HL-60 (cell line): ENCODE results near the gene ROCK1.

ENCODE experiments used
- POLR2AphosphoS5 ChIP-seq: IDR thresholded peaks from 2 replicates; pipeline ENCODE4 v1.6.1; 2012; ENCODE audit warnings: low read depth
- TF ChIP-seq, protein P1 (sequence below): IDR thresholded peaks from one replicate; pipeline ENCODE4 v1.5.1; 2011; ENCODE audit warnings: low read length, control low read depth, inconsistent platforms; ENCODE audit not compliant: insufficient read depth
- TF ChIP-seq, protein P2 (sequence below): IDR thresholded peaks from 2 replicates; pipeline ENCODE4 v1.6.1; 2012; ENCODE audit warnings: low read depth; ENCODE audit not compliant: insufficient replicate concordance

DNA sequence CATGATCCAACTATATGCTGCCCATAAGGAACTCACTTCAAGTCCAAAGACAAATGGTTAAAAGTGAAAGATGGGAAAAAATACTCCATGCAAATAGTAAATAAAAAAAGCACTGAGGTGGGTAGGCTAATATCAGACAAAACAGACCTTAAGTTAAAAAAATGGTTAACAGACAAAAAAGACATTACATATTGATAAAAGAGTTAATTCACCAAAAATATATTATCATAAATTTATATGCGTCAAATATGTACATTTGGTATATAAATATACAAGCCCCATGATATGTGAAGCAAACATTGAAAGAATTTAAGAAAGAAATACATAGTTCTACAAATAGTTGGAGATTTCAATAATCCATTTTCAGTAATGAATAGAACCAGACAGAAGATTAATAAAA lies 31.0 kb downstream of the ROCK1 start:
- TF ChIP-seq, protein P1, sequence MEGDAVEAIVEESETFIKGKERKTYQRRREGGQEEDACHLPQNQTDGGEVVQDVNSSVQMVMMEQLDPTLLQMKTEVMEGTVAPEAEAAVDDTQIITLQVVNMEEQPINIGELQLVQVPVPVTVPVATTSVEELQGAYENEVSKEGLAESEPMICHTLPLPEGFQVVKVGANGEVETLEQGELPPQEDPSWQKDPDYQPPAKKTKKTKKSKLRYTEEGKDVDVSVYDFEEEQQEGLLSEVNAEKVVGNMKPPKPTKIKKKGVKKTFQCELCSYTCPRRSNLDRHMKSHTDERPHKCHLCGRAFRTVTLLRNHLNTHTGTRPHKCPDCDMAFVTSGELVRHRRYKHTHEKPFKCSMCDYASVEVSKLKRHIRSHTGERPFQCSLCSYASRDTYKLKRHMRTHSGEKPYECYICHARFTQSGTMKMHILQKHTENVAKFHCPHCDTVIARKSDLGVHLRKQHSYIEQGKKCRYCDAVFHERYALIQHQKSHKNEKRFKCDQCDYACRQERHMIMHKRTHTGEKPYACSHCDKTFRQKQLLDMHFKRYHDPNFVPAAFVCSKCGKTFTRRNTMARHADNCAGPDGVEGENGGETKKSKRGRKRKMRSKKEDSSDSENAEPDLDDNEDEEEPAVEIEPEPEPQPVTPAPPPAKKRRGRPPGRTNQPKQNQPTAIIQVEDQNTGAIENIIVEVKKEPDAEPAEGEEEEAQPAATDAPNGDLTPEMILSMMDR: no peak
- no peak for TF ChIP-seq POLR2AphosphoS5
- TF ChIP-seq, protein P2, sequence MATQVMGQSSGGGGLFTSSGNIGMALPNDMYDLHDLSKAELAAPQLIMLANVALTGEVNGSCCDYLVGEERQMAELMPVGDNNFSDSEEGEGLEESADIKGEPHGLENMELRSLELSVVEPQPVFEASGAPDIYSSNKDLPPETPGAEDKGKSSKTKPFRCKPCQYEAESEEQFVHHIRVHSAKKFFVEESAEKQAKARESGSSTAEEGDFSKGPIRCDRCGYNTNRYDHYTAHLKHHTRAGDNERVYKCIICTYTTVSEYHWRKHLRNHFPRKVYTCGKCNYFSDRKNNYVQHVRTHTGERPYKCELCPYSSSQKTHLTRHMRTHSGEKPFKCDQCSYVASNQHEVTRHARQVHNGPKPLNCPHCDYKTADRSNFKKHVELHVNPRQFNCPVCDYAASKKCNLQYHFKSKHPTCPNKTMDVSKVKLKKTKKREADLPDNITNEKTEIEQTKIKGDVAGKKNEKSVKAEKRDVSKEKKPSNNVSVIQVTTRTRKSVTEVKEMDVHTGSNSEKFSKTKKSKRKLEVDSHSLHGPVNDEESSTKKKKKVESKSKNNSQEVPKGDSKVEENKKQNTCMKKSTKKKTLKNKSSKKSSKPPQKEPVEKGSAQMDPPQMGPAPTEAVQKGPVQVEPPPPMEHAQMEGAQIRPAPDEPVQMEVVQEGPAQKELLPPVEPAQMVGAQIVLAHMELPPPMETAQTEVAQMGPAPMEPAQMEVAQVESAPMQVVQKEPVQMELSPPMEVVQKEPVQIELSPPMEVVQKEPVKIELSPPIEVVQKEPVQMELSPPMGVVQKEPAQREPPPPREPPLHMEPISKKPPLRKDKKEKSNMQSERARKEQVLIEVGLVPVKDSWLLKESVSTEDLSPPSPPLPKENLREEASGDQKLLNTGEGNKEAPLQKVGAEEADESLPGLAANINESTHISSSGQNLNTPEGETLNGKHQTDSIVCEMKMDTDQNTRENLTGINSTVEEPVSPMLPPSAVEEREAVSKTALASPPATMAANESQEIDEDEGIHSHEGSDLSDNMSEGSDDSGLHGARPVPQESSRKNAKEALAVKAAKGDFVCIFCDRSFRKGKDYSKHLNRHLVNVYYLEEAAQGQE: no peak
